ENCODE measurements around the gene PHPT1.
A peak's percentile ranks its signal among the peaks of the same experiment; 100 is the strongest.
"Not testable (repeated sequence)": the region's sequence is repeated elsewhere in the genome, so short reads cannot be mapped to it uniquely, and the experiment has no call there.

The PHPT1 gene

DNA sequence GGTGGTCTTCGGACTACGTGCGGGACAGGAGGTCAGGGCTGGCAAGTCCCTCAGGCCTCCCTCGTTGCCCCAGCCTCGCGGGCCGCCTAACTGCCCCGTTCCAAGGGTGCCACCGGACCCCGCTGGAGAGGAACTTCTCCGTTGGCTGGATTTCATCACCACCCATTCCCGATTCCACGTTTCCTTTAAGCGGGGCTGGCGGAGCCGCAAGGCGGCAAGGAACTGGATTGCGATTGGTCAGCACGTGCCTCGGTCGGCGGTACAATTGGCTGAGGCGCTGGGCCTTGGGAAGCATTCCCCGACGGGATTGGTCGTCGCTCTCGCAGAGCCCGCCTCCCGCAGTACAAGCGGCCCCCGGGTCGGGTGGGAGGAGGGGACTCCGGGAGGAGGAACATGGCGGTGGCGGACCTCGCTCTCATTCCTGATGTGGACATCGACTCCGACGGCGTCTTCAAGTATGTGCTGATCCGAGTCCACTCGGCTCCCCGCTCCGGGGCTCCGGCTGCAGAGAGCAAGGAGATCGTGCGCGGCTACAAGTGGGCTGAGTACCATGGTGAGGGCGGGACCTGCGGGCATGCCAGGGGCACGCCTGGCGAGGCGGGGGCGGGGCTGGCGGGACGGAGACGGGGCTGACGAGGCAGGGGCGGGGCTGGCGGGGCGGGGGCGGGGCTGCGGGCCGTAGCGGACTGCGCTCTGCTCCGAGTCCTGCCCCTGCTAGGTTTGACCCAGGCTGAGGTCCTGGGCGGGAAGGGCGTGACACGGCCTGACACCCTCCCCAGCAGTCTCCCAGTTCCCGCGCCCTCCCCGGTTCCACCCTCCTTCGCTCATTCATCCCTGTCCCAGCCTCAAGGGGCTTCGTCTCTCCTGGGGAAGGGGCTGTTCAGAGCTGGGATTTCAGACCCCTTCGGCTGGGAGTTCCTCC lies at the start of gene PHPT1:
Gene PHPT1, plus strand, starts transcription at position 372 of the 922 bp plus-strand sequence. Its CDS starts 22 bp downstream, at position 394.
- peak; percentile 86 for DNase-seq

DNA sequence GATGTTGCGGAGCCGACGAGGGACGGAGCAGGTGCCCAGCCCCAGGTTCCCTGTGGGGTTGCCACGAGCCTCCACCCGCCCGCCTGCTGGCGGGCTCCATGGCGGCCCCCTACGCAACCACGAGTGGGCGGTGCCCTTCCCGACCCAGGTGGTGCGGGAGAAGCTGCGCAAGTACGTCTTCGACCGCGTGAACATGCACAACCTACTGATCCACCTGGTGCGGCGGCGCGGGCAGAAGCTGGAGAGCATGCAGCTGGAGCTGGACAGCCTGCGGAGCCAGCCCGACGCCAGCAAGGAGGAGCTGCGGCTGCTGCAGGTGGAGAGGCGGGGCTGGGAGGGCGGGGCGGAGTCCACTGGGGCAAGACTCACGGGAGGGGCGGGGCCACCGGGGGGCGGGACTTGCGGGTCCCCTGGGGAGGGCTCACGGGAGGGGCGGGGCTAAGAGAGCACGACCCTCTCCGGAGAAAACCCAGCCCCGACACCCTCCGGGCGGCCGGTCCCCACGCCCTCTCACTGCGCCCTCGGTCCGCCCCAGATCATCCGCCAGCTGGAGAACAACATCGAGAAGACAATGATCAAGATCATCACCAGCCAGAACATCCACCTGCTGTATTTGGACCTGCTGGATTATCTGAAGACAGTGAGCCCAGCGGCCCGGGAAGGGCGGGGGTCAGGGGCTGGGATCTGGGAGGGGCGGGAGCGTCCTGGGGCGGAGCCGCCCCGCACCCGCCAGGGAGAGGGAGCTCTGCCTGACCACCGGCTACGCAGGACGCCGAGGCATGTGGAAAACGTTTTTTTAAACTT lies 49.2 kb upstream of the PHPT1 start:
- peak; percentile 20 for DNase-seq

DNA sequence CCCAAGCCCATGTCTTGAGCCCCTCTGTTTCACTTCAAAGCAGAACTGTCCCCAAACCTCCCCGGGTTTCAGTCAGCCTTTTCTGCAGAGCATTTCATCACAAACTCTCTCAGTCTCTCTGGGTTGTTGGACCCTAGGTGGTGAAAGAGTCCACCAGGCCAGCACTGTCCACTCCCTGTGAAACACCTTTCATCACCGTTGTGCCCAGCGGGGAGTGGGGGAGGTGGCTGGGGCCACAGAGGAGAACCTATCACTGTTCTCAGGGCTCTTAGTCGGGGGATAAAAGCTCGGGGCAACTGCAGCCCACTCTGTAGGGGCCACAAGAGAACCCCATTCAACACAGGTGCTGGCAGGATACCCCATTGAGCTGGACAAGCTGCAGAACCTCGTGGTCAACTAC lies 46.9 kb upstream of the PHPT1 start:
- no peak for DNase-seq

DNA sequence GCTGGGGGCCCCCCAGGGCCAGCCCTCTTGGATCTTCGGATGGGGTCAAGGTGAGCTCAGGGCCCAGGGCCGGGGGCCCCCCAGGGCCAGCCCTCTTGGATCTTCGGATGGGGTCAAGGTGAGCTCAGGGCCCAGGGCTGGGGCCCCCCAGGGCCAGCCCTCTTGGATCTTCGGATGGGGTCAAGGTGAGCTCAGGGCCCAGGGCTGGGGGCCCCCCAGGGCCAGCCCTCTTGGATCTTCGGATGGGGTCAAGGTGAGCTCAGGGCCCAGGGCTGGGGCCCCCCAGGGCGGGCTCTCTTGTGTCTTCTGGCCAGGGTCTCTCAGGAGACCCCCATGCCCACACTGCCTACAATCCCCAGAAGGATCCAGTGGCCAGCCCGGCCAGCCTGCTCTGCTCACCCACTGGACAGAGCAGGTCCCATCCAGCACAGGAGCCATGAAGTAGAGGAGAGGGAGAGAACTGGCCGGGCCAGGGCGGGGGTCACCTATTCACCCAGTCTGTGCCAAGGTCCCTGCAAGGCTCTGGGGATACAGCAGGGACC lies 46.1 kb upstream of the PHPT1 start:
- DNase-seq, result not testable (repeated sequence)

DNA sequence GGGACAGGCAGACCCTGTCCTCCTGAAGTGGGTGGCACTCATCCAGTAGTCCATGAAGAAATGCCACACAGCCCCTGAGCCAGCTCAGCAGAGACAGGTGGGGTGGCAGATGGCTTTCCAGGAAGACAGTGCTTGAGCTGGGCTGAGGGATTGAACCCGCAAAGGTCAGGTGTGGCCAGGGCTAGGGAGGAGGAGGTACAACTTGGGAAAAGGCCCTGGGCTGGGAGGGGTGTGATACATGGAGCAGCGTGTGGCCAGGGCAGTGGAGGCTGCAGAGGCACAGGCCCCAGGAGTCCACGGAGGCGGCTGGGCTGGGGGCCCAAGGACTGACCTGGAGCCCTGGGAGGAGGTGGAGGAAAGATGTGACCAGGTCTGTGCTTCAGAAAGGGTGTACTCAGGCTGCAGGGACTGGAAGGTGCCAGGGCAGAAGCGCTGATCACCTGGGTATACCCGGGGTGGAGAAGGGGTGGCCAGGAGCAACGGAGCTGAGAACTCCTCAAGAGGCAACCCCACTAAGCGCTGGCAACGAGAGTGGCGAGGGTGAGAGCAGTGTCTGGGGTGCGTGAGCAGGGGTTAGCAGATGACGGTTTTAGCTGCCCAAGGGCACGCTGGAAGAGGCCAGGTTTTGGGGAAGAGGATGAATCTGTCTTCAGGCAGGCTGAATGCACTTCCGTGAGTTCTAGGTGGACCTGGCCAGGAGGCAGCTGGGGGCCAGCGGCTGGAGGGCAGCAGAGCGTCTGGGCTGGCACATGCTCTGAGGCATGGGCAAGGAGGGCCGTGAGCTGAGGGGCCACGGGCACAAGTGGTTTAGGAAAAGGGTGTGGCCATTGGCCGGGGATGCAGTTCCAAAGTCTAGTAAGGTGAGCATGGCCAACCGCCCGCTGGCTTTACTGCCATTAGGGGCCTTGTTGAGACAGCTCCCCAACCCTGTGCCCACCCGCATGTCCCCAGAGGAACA lies 45.4 kb upstream of the PHPT1 start:
- no peak for DNase-seq

DNA sequence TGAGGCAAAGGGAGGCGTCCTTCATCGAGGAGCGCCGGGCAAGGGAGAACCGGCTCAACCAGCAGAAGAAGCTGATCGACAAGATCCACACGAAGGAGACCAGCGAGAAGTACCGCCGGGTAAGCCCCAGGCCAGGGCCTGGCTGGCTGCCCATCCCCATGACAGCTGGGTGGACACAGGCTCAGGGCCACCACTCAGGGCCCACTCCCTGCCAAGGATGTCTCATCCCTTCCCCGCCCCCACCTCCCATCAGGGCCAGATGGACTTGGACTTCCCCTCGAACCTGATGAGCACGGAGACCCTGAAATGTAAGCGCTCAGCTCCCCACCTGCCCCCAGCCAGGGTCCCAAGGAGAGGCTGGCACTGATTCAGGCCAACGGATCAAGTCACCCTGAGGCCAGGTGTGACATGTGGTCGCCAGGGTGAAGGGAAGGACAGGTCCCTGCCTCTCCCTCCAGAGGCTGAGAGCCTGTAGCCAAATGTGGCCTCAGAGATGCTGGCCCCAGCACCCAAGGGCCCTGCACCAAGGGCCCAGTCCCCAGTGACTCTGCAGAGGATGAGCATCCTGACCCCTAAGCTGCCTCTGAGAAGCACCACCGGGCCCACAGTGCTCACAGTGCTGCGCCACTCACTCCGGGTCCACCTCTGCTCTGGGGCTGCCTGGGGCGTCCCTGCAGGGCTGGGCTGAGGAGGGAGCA lies 44.6 kb upstream of the PHPT1 start:
- DNase-seq, result no peak

DNA sequence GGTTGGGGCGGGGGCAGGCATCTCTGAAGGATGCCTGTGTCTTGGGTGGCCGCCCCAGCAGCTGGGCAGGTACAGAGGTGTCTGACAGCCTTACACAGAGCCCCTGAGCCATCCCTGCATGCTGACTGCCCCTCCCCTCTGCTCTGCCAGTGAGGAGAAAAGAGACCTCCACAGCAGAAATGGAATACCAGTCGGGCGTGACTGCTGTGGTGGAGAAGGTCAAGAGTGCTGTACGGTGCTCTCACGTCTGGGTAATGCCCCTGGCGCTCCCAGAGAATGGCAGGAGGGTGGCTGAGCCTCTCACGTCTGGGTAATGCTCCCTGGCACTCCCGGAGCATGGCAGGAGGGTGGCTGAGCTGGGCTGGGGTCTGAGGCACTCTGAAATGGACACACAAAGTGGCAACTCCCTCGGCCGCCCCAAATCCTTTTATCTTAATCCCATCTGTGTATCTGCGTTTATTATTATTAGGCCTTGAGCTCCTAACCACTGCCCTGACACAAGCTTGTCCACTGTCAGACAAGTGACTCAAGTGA lies 43.9 kb upstream of the PHPT1 start:
- DNase-seq, result no peak

DNA sequence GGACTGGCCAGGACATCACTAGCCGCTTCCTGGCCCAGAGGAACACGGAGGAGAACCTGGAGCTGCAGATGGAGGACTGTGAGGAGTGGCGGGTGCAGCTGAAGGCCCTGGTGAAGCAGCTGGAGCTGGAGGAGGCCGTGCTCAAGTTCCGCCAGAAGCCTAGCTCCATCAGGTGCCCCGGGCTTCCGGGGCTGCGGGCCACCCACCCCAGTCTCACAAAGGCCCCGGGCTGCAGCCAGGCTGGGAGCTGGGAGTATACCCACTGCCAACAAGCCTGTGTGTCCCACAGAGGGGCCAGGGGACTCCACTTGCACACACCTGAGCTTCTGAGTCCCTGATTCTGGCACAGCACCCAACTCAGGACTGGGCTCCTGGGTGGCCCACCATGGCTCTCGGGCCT lies 43.1 kb upstream of the PHPT1 start:
- DNase-seq, result no peak

DNA sequence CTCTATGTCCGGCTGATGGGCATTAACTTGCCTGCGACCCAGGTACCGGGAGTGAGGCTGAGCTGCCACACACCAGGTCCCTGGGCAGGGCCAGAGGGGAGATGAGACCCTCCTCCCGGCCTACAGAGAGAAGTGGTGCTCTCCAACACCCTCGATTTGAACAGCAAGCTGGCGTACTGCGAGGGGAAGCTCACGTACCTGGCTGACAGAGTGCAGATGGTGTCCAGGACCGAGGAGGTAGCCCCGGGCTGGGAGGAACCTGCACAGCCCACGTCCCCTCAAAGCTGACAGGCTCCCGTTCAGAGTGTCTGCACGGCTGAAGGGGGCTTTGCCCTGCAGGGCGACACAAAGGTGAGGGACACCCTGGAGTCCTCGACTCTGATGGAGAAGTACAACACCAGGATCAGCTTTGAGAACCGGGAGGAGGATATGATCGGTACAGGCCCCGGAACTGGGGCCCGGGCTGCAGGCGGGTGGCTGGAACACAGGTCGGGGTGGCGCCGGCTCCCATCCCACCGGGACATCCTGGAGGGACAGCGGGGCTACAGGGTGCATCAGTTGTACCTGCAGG lies 42.5 kb upstream of the PHPT1 start:
- DNase-seq, result no peak

DNA sequence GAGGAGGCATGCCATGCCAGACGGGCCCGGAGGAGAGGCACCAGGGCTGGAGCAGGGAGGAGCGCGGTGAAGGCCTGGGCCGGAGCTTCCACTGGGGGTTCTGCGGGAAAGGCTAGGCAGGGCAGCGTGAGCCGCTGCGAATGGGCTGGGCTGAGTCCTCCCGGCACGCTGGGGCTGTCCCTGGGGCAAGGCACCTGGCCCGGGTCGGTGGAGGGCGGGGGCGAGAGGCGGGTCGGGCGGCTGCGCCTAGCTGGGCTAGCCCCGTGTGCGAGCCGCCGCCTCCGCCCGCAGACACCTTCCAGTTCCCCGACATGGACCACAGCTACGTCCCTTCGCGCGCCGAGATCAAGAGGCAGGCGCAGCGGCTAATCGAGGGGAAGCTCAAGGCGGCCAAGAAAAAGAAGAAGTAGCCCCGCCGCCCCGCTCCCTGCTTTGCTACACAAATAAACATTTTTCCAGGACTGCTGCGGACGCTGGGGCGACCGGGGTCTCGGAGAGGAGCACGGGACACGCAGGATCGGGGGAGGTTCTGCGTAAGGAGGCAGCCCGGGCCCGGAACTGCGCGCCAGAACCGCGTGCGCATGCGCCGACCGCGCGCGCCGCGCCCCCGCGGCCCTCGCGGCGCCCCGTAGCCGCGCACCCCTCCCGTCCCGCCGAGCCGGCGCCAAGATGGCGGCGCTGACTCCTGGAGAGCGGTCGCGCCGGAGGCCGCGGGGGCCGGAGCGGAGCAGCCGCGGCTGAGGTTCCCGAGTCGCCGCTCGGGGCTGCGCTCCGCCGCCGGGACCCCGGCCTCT lies 41.7 kb upstream of the PHPT1 start, which contains the start of gene RABL6:
Gene RABL6, plus strand, starts transcription at position 668 of the 794 bp plus-strand sequence. CDS start 249 bp downstream, outside the sequence.
- DNase-seq, result no peak

DNA sequence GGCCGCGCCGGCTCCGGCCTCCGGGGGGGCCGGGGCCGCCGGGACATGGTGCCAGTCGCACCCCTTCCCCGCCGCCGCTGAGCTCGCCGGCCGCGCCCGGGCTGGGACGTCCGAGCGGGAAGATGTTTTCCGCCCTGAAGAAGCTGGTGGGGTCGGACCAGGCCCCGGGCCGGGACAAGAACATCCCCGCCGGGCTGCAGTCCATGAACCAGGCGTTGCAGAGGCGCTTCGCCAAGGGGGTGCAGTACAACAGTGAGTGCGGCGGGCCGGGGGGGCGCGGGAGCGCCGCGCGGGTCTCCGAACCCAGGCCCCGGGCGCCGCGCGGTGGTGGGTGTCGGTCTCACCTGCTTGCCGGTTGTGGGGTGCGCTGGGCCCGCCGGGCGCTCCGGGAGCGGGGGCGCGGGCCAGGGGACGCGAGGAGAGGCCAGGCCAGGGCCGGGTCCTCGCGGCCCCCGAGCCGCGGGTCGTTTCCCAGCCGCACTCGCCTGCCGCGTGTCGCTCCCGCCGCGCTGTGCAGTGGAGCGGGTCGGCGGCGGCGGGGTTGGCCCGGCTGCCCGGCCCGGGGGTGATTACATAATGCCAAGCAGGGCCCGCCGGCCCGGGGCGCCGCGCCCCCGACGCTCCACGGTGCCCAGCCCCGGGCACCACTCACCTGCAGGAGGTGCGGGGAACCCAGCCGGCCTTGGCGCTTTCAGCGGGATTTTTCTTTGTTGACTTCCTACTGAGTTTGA lies 41.0 kb upstream of the PHPT1 start:
- no peak for DNase-seq

DNA sequence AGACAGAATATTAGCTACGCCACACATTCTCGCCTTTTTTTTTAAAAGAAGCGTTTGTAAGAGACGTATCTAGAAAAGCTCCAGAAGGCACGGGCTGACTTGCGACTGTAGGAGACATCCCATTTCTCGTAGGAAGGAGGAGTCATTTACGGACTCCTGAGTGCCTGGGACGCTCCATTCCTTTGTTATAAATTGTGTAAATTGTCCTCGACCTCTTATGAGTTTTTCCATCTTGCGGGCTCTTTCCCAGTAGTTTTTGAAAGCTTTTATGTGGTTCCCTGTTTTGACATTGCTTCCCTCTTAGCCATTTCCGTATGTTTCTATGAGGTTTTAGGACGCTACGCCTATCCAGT lies 40.4 kb upstream of the PHPT1 start:
- no peak for DNase-seq

DNA sequence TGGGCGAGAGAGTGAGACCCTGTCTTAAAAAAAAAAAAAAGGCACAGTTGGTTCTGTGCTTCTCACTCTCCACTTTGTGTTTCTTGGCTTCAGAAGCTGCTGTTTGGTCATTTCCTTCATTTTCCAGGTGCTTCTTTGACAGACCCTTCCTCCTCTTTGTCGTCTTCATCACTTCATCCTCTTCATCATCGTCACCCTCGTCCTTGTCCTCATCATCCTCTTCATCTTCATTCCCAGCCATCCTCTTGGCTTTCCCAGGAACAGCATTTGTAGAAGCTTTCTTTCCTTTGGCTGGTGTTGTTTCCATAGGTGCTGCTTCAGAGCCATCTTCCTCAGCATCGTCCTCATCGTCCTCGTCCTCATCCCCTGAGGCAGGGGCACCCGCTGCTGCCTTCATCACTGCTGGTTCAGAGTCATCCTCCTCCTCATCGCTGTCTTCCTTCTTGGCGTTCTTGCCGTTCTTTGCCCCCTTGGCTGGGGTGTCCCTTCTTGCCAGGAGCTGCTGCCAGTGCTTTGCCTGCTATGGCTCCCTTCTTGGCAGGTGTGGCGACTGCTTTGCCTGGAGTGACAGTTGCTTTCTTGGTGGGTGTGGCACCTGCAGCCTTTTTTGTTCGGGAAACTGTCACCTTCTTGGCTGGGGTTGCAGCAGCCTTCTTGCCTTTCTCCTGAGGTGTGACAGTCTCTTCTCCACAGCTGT lies 34.3 kb upstream of the PHPT1 start:
- DNase-seq, result no peak

DNA sequence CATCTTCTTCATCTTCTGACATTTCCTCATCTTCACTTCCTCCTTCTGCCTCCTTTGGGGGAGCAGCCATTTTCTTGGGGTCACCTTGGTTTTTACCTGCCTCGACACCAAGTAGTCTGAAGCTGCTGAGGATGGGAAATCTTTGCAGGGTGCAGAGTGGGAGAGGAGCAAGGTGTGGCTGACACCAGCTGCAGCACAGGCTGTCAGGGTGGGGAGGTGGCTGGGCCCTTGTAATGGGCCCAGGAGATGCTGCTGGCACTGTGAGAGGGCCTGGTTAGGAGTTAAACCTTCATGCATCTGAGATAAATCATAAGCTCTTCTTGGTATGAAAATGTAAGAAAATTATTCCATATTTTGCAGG lies 33.8 kb upstream of the PHPT1 start:
- DNase-seq, result no peak

DNA sequence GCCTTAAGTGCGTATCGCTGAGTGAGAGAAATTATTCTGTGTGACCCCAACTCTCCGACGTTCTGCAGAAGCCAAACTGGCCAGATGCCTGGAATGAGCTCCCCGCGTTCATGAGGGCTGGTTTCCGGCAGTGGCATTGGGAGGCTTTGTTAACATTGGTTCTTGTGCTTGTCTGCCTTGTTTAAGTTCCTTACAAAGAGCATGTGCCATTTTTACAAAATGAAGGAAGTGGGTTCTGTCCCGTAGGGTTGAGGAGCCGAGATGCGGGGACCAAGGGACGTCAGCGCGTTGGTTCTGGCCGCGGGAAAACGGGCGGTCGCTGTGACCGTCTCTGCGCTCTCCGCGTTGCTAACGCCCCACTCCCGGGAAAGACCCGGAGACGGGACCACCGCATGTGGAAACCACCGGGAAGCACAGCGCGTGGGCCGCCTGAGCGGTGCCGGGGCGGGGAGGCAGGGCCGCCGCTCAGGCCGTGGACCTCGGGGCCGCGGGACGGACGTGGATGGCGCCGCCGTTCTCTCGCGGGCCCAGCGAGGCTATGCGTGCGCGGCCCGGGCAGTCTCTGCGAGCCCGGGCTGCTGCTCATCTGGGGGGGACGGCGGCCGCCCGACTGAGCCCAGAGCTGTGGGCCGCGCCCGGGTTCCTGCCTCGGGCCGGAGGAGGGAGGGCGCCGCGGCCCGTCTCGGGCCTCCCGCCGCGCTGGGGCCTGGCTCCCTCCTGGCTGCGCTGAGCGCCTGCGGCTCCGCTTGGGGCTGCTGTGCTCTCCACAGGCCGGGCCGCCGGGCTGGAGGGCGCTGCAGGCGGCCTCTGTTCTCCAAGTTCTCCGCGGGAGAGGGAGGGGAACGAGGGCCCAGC lies 28.0 kb upstream of the PHPT1 start:
- no peak for DNase-seq

DNA sequence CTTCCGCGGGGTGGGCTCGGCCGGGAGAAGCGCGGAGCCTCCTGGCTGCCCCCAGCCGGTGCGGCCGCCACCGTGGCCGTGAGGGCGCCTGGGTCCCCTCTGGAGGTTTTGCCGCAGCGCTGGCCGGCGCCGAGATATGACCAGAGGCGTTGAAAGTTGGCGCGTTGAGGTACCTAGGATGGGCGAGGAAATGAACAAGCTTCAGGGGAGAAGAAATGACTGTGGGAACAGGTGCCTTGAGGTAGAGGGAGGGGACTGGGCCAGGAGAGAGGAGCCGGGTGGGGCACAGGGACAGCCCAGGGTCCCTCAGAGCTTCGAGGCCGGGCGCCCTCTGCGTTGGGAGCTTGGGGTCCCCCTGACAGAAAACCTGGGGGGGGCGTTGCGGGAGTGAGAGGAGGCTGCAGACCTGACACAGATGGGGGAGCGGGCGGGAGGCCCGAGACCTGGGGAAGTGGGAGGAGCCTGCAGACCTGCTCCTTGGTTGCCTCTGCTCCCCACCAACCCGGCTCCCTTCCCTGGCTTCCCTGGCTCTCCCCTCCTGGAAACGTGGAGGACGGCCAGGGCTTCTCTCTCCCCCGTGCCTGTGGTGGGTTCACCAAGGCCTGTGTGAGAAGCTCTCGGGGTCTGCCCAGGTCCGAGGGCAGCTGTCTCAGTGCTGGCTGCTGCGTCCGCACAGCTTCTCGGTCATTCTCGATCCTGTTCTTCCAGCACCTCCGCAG lies 27.2 kb upstream of the PHPT1 start:
- DNase-seq, result no peak
